ENCODE measurements around the gene CRIP1.

The CRIP1 gene

GRCh38 chr14:105496831-105497591, 10.3 kb downstream of the CRIP1 start:
- no peak for DNase-seq (ENCODE audit: low read depth, low spot score)
- H3K4me3 ChIP-seq (ENCODE audit: low read depth, low read length): no peak overlapping the region
- no peak for TF ChIP-seq CTCF (IDR thresholded peaks at IDR 0.05; ENCODE audit: low read depth, low read length)
- in situ Hi-C loops (cut with HindIII; ENCODE audit: low sequenced_read_pairs): no loop called here

- TF ChIP-seq CTCF (IDR thresholded peaks at IDR 0.05; ENCODE audit: low read depth, low read length): no peak
- in situ Hi-C loops (cut with HindIII; ENCODE audit: low sequenced_read_pairs): no loop called here
Observed at GRCh38 chr14:105497671-105498429, 11.2 kb downstream of the CRIP1 start.

GRCh38 chr14:105498430-105499255, 12.0 kb downstream of the CRIP1 start:
- no peak overlapping the region for H3K4me3 ChIP-seq (ENCODE audit: low read depth, low read length)
- TF ChIP-seq CTCF (IDR thresholded peaks at IDR 0.05; ENCODE audit: low read depth, low read length): no peak
- no peak for DNase-seq (ENCODE audit: low read depth, low spot score)
- in situ Hi-C loops (cut with HindIII; ENCODE audit: low sequenced_read_pairs): no loop called here

More at GRCh38 chr14:105497671-105498429, 11.2 kb downstream of the CRIP1 start:
- DNase-seq (ENCODE audit: low read depth, low spot score): no peak
- no peak overlapping the region for H3K4me3 ChIP-seq (ENCODE audit: low read depth, low read length)

DNA sequence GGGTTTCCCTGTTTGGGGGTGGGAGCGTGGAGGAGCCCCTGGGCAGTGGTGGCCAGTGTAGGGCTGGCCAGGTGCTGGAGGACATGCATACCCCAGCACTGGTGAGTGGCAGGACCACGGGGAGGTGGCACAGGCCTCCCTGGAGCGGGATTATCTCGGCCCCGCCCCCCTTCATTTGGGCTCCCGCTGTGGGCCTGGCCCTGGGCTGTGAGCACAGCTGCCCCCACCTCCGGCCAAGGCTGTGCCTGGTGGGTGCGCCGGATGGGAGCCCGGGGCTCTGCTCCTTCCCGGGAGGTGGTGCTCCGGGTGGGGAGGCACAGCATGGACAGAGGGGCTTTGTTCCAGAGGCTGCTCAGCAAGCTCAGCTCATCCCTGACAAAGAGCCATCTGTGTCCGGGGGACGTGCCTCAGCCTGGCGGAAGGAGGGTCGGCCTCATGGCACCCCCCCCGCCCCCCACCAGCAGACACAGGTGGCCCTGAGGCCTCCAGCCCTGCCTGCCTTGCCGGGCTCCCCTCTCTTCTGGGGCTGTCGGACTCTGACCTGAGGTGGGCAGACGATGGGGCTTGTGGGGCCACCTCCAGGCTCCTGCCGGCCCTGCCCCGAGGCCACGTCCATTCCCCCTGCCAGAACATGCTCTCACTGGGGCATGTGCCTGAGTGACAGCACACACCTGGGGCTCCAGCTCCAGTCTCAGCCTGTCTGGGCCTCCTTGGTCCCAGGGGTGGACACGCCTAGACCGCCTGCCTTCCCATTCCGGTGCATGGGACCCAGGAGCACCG, 12.8 kb downstream of the CRIP1 start:
- TF ChIP-seq CTCF (IDR thresholded peaks at IDR 0.05; ENCODE audit: low read depth, low read length): no peak
- no peak overlapping the region for H3K4me3 ChIP-seq (ENCODE audit: low read depth, low read length)
- in situ Hi-C loops (cut with HindIII; ENCODE audit: low sequenced_read_pairs): no loop called here
- DNase-seq (ENCODE audit: low read depth, low spot score): no peak

DNA sequence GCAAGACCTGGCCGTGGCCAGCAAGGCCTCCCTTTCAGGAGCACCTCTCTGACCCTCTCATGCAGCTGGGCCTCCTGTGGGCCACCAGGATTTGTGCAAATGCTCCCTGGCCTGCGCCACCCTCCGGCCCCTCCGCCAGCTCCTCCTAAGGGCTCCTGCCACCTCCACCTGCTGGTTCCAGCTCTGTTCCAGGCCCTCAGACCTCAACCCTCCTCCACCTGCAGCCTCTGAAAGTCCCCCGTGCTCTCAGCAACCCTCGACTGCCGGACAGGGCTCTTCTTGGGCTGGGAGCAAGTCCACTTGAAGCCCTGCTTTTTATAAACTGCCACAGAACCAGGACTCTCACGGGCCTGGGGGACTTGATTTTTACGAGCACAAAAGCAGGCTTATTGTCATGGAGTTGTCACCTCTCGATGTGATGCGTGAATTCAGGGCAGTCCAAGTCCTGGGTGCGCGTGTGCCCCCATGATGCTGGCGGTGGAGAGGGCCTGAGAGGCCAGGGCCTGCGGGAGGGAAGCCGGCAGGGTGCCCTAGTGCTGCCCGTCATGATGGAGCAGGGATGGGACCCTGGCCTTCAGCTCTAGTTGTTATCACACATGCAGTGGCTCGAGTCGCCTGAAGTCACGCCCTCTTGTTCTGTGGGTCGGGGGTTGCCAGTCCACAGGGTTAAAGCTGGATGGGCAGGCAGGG, 13.5 kb downstream of the CRIP1 start:
- TF ChIP-seq CTCF (IDR thresholded peaks at IDR 0.05; ENCODE audit: low read depth, low read length): no peak
- no peak for DNase-seq (ENCODE audit: low read depth, low spot score)
- in situ Hi-C loops (cut with HindIII; ENCODE audit: low sequenced_read_pairs): no loop called here
- H3K4me3 ChIP-seq (ENCODE audit: low read depth, low read length): no peak overlapping the region
